Fibroblast of pulmonary artery (primary cell): ENCODE data around the gene C5orf34.
"Not testable (repeated sequence)": the region's sequence is repeated elsewhere in the genome, so short reads cannot be mapped to it uniquely, and the experiment has no call there.

Source experiments
- DNase-seq: peaks from one replicate; pipeline ENCODE4 v3.0.0-alpha.2; 2010; ENCODE audit warnings: low read depth
- H3K4me3 ChIP-seq: replicated peaks from 2 replicates; pipeline ENCODE4 v1.5.1; 2011; ENCODE audit warnings: low read depth, mild to moderate bottlenecking, control low read depth, low read length, moderate library complexity
- TF ChIP-seq, protein P1 (sequence below): IDR thresholded peaks from 2 replicates; pipeline ENCODE4 v1.5.1; 2011; ENCODE audit warnings: mild to moderate bottlenecking, control low read depth, low read length, inconsistent platforms; ENCODE audit errors: missing control alignments

C5orf34 gene

DNA sequence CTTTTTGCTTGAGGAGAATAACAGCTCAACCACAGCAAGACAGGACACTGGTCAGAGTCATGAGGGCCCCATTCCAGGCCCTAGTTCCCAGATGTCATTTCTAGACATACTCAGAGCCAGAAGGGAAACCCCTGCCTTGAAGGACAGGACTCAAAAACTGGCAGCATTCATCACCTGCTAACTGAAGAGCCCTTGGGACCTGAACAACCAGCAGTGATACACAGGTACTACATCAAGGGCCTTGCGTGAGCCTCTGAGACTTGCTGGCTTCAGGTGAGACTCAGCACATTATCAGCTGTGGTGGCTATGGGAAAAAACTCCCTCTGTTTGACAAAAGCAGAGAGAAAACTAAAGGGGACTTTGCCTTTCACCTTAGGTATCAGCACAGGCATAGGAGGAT is 53.9 kb downstream of the C5orf34 start:
- no peak overlapping the region for H3K4me3 ChIP-seq
- TF ChIP-seq, protein P1, sequence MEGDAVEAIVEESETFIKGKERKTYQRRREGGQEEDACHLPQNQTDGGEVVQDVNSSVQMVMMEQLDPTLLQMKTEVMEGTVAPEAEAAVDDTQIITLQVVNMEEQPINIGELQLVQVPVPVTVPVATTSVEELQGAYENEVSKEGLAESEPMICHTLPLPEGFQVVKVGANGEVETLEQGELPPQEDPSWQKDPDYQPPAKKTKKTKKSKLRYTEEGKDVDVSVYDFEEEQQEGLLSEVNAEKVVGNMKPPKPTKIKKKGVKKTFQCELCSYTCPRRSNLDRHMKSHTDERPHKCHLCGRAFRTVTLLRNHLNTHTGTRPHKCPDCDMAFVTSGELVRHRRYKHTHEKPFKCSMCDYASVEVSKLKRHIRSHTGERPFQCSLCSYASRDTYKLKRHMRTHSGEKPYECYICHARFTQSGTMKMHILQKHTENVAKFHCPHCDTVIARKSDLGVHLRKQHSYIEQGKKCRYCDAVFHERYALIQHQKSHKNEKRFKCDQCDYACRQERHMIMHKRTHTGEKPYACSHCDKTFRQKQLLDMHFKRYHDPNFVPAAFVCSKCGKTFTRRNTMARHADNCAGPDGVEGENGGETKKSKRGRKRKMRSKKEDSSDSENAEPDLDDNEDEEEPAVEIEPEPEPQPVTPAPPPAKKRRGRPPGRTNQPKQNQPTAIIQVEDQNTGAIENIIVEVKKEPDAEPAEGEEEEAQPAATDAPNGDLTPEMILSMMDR, result no peak
- no peak for DNase-seq

DNA sequence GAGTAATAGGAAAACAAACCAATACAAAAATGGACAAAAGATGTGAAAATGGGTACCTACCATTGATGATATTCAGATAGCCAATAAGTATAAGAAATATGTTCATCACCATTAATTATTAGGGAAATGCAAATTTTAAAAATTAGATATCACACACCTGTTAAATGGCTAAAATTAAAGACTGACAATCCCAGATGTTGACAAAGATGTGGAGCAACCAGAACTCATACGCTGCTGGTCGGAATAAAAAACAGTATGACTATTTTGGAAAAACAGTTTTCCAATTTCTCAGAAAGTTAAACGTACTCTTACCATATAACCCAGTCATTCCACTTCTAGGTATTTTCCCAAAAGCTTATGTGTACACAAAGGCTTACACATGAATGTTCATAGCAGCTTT is 58.4 kb downstream of the C5orf34 start:
- TF ChIP-seq, protein P1, result no peak
- H3K4me3 ChIP-seq, result no peak overlapping the region
- no peak for DNase-seq

DNA sequence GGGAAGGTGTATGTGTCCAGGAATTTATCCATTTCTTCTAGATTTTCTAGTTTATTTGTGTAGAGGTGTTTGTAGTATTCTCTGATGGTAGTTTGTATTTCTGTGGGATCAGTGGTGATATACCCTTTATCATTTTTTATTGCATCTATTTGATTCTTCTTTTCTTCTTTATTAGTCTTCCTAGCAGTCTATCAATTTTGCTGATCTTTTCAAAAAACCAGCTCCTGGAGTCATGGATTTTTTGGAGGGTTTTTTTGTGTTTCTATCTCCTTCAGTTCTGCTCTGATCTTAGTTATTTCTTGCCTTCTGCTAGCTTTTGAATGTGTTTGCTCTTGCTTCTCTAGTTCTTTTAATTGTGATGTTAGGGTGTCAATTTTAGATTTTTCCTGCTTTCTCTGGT is 73.4 kb downstream of the C5orf34 start:
- DNase-seq, H3K4me3 ChIP-seq: not testable (repeated sequence)

DNA sequence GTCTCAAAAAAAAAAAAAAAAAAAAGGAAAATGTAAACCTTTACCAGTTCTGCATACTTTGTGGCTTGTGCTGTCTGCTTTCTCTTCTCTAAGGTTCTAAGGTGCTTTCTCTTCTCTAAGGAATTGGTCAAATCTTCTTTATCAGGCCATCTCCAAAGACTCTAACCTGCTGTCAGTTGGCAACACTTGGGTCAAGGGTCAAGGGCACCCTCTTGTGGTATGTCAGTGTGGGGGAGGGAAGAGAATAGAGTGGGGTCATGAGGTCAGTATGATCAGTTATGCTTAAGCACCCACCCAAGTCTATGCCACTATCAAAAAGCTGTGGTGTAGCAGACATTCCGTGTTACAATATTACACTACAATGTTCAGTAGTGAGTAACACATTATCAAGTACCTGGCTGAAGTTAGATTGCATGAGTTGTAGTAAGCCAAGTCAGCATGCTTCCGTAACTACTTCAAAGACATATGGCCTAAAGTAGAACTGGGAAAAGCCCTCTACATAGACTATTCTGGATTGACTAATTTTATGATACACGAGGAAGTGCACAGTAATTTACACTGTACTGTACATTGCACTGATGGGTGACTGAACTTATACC is 77.8 kb downstream of the C5orf34 start:
- no peak for DNase-seq
- no peak overlapping the region for H3K4me3 ChIP-seq
- TF ChIP-seq, protein P1, result no peak
